H9 (cell line): ENCODE results near the gene HCFC2. TPM values are rescaled to one million over a fixed set of nuclear protein-coding genes. Genes with fewer than 3 reads are reported as not detected.

Experiments
- DNase-seq: peaks from one replicate; pipeline ENCODE4 v3.0.0-alpha.2; 2017
- H2AFZ ChIP-seq: one replicate; pipeline ENCODE4 v1.6.1; 2013; ENCODE audit warnings: mild to moderate bottlenecking, low read length, control low read depth, moderate library complexity
- H2AK5ac ChIP-seq: 2 replicates; pipeline ENCODE4 v1.6.1; 2013; ENCODE audit warnings: low read length, control low read depth, mixed read lengths; ENCODE audit not compliant: insufficient read length
- H2BK120ac ChIP-seq: one replicate; pipeline ENCODE4 v1.6.1; 2013; ENCODE audit warnings: low read depth, mild to moderate bottlenecking, low read length, control low read depth, inconsistent platforms; ENCODE audit not compliant: poor library complexity, severe bottlenecking
- H2BK12ac ChIP-seq: 2 replicates; pipeline ENCODE4 v1.6.1; 2013; ENCODE audit warnings: low read length, control low read depth, mixed read lengths, low read depth; ENCODE audit not compliant: insufficient read length
- H2BK15ac ChIP-seq: 2 replicates; pipeline ENCODE4 v1.6.1; 2013; ENCODE audit warnings: low read depth, low read length, control low read depth
- H2BK20ac ChIP-seq: one replicate; pipeline ENCODE4 v1.6.1; 2013; ENCODE audit warnings: low read depth, mild to moderate bottlenecking, low read length, control low read depth, inconsistent platforms; ENCODE audit not compliant: poor library complexity, severe bottlenecking
- H2BK5ac ChIP-seq: 2 replicates; pipeline ENCODE4 v1.6.1; 2013; ENCODE audit warnings: low read length, control low read depth, mixed read lengths; ENCODE audit not compliant: insufficient read length
- H3K14ac ChIP-seq: 2 replicates; pipeline ENCODE4 v1.6.1; 2013; ENCODE audit warnings: low read length, control low read depth; ENCODE audit not compliant: insufficient read depth
- H3K18ac ChIP-seq: 2 replicates; pipeline ENCODE4 v1.6.1; 2013; ENCODE audit warnings: low read depth, mild to moderate bottlenecking, mixed read lengths, low read length, control low read depth; ENCODE audit not compliant: insufficient read length
- H3K23ac ChIP-seq: 2 replicates; pipeline ENCODE4 v1.6.1; 2013; ENCODE audit warnings: low read length, control low read depth, mixed read lengths, low read depth; ENCODE audit not compliant: insufficient read length
- H3K23me2 ChIP-seq: 2 replicates; pipeline ENCODE4 v1.6.1; 2013; ENCODE audit warnings: low read depth, mild to moderate bottlenecking, mixed read lengths, low read length, control low read depth; ENCODE audit not compliant: insufficient read length, poor library complexity, severe bottlenecking
- H3K27ac ChIP-seq: 2 replicates; pipeline ENCODE4 v1.5.1; 2013; ENCODE audit warnings: low read length, control low read depth, mixed read lengths, low read depth; ENCODE audit not compliant: insufficient read length
- H3K27me3 ChIP-seq: 2 replicates; pipeline ENCODE4 v1.6.1; 2013; ENCODE audit warnings: low read length, control low read depth, inconsistent platforms; ENCODE audit not compliant: insufficient read depth
- H3K4ac ChIP-seq: 2 replicates; pipeline ENCODE4 v1.6.1; 2013; ENCODE audit warnings: low read depth, mild to moderate bottlenecking, control low read depth, inconsistent platforms, low read length, moderate library complexity
- H3K4me1 ChIP-seq: 2 replicates; pipeline ENCODE4 v1.6.1; 2013; ENCODE audit warnings: low read length, control low read depth, inconsistent platforms; ENCODE audit not compliant: insufficient read depth
- H3K4me2 ChIP-seq: 2 replicates; pipeline ENCODE4 v1.6.1; 2013; ENCODE audit warnings: low read length, control low read depth, mixed read lengths; ENCODE audit not compliant: insufficient read length, insufficient read depth
- H3K56ac ChIP-seq: 2 replicates; pipeline ENCODE4 v1.6.1; 2013; ENCODE audit warnings: low read depth, mild to moderate bottlenecking, mixed read lengths, low read length, control low read depth; ENCODE audit not compliant: insufficient read length
- H3K79me1 ChIP-seq: 2 replicates; pipeline ENCODE4 v1.6.1; 2013; ENCODE audit warnings: low read depth, mild to moderate bottlenecking, moderate library complexity, low read length, control low read depth, inconsistent platforms; ENCODE audit not compliant: insufficient read depth, poor library complexity, severe bottlenecking
- H3K79me2 ChIP-seq: 2 replicates; pipeline ENCODE4 v1.6.1; 2013; ENCODE audit warnings: low read length, control low read depth, inconsistent platforms; ENCODE audit not compliant: insufficient read depth
- H3K9ac ChIP-seq: 2 replicates; pipeline ENCODE4 v1.6.1; 2013; ENCODE audit warnings: low read length, control low read depth, mixed read lengths; ENCODE audit not compliant: insufficient read length; ENCODE audit errors: extremely low read depth
- H3K9me3 ChIP-seq: one replicate; pipeline ENCODE4 v1.6.1; 2013; ENCODE audit warnings: low read depth, low read length, inconsistent platforms; ENCODE audit not compliant: control insufficient read depth
- H3T11ph ChIP-seq: one replicate; pipeline ENCODE4 v1.6.1; 2013; ENCODE audit warnings: mild to moderate bottlenecking, low read length, control low read depth, inconsistent platforms
- H4K20me1 ChIP-seq: one replicate; pipeline ENCODE4 v1.6.1; 2013; ENCODE audit not compliant: control insufficient read depth, insufficient read length, insufficient read depth
- H4K5ac ChIP-seq: 2 replicates; pipeline ENCODE4 v1.6.1; 2013; ENCODE audit warnings: low read depth, mild to moderate bottlenecking, mixed read lengths, low read length, control low read depth; ENCODE audit not compliant: insufficient read length
- H4K8ac ChIP-seq: replicated peaks from 2 replicates; pipeline ENCODE4 v1.6.1; 2013; ENCODE audit warnings: low read length, control low read depth, mixed read lengths, low read depth; ENCODE audit not compliant: insufficient read length
- H4K91ac ChIP-seq: 2 replicates; pipeline ENCODE4 v1.6.1; 2013; ENCODE audit warnings: low read depth, mild to moderate bottlenecking, moderate library complexity, mixed read lengths, low read length, control low read depth; ENCODE audit not compliant: insufficient read length
- H3K27ac Mint-ChIP-seq, 3 experiments: 2 replicates in 2 of 3; 3 replicates in 1 of 3; pipeline ENCODE4 v1.8.0; 2020 to 2021; ENCODE audit warnings: mixed read lengths in 3 of 3, mild to moderate bottlenecking in 1 of 3, moderate library complexity in 1 of 3
- H3K27me3 Mint-ChIP-seq: 2 replicates; pipeline ENCODE4 v1.8.0; 2021; ENCODE audit warnings: low read depth, mild to moderate bottlenecking, moderate library complexity, mixed read lengths
- H3K36me3 Mint-ChIP-seq, 3 experiments: 2 replicates in 2 of 3; 3 replicates in 1 of 3; pipeline ENCODE4 v1.8.0; 2020 to 2021; ENCODE audit warnings: low read depth in 3 of 3, mixed read lengths in 3 of 3; ENCODE audit not compliant: insufficient read depth in 1 of 3
- H3K4me1 Mint-ChIP-seq, 2 experiments: 2 replicates each; pipeline ENCODE4 v1.8.0; 2020; ENCODE audit warnings: mixed read lengths in 2 of 2
- H3K4me3 Mint-ChIP-seq, 2 experiments: 2 replicates in 1 of 2; 3 replicates in 1 of 2; pipeline ENCODE4 v1.8.0; 2020 to 2021; ENCODE audit warnings: mild to moderate bottlenecking in 2 of 2, mixed read lengths in 2 of 2, moderate library complexity in 1 of 2
- H3K9me3 Mint-ChIP-seq, 2 experiments: 2 replicates in 1 of 2; 3 replicates in 1 of 2; pipeline ENCODE4 v1.8.0; 2020; ENCODE audit warnings: mild to moderate bottlenecking in 2 of 2, mixed read lengths in 2 of 2, moderate library complexity in 1 of 2
- CTCF ChIP-seq: fragments of 200-600 bp; sonication (generic); conservative IDR thresholded peaks from 3 replicates; pipeline ENCODE4 v1.8.0; 2021; ENCODE audit warnings: antibody characterized with exemption, mild to moderate bottlenecking
- WGBS: extraction: QIAGEN DNeasy Blood & Tissue Kit; methylation state at CpG from one replicate; pipeline ENCODE4 v1.1.7; 2013; ENCODE audit warnings: missing lambda C conversion rate, low lambda C conversion rate, mixed read lengths; ENCODE audit not compliant: insufficient read length; ENCODE audit errors: extremely low coverage; 5-methylcytosine and 5-hydroxymethylcytosine counted together
- total RNA-seq: library from RNA; stranded (reverse); gene quantifications from 2 replicates; pipeline ENCODE4 v1.2.1, GENCODE V29; 2021

Gene HCFC2
- total RNA-seq, 1 experiment from 2014 or later: 1.9 TPM

DNA sequence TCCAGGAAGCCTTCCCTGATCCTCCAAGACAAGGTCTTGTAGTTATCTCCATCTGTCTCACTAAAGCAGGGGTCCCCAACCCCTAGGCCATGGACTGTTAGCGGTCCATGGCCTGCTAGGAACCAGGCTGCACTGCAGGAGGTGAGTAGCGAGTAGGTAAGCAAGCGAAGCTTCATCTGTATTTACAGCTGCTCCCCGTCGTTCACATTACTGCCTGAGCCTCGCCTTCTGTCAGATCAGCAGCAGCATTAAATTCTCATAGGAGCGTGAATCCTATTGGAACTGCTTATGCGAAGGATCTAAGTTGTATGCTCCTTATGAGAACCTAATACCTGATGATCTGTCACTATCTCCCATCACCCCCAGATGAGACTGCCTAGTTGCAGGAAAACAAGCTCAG, 86.1 kb downstream of the HCFC2 start:
- no peak overlapping the region for H2AFZ ChIP-seq
- WGBS: no CpG with 5 or more reads among the region's 8 CpGs
- H3K4me2 ChIP-seq: no peak overlapping the region
- H2AK5ac ChIP-seq: no peak overlapping the region
- Mint-ChIP-seq H3K4me3 (no peak overlapping the region), H3K4me1 (peaks cover 0 to 5% of the 10 kb centered on the region in 2 experiments; a peak in 2 of 4 replicates), H3K27me3 (peaks cover 7% of the 10 kb centered on the region), H3K36me3 (no peaks in the 10 kb centered on the region), H3K27ac (no peak overlapping the region), H3K9me3 (no peaks in the 10 kb centered on the region; a peak in 1 of 5 replicates)
- no peaks in the 10 kb centered on the region for H3K79me2 ChIP-seq
- no peaks in the 10 kb centered on the region for H3K27me3 ChIP-seq
- H2BK15ac ChIP-seq: no peak overlapping the region
- no peak overlapping the region for H3T11ph ChIP-seq
- H2BK120ac ChIP-seq: no peak overlapping the region
- H3K18ac ChIP-seq: no peak overlapping the region
- H2BK20ac ChIP-seq: no peak overlapping the region
- no peak overlapping the region for H3K23ac ChIP-seq
- H3K79me1 ChIP-seq: no peaks in the 10 kb centered on the region
- no peak overlapping the region for H3K14ac ChIP-seq
- no peak overlapping the region for H2BK5ac ChIP-seq
- H3K4ac ChIP-seq: no peak overlapping the region
- H2BK12ac ChIP-seq: no peak overlapping the region
- no peaks in the 10 kb centered on the region for H3K23me2 ChIP-seq
- H4K91ac ChIP-seq: no peak overlapping the region
- no peak for TF ChIP-seq CTCF
- H3K4me1 ChIP-seq: no peaks in the 10 kb centered on the region
- no peak overlapping the region for H3K9ac ChIP-seq
- H3K9me3 ChIP-seq: no peaks in the 10 kb centered on the region
- no peak overlapping the region for H4K5ac ChIP-seq
- H3K27ac ChIP-seq: no peak overlapping the region
- H3K56ac ChIP-seq: no peak overlapping the region
- no peak for DNase-seq
- H4K20me1 ChIP-seq: no peaks in the 10 kb centered on the region
- H4K8ac ChIP-seq: no peak overlapping the region
